SHP77 (cell line): Measurements from ENCODE around the gene SPPL2B.

Source experiments
- DNase-seq, 2 experiments: peaks; one replicate each; lab custom pipeline; 2025; lab: John Stamatoyannopoulos, UW

Gene SPPL2B

DNA sequence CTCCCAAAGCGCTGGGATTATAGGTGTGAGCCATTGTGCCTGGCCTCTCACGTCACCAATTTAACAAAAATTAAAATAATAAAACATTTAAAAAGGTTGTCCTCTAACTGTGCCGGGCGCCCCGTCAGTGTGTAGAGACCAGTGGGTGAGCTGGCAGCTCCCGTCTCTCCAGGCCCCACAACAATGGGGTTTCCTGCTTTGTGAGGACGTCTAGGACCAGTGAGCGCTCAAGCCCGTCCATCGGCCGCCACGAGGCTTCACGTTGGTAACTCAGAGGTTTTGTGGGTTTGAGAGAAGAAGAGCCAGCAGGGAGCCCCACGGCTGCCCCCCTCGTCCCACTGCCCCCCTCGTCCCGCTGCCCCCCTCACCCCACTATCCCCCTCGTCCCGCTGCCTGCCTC, 4.8 kb upstream of the SPPL2B start:
- DNase-seq, result no peak

DNA sequence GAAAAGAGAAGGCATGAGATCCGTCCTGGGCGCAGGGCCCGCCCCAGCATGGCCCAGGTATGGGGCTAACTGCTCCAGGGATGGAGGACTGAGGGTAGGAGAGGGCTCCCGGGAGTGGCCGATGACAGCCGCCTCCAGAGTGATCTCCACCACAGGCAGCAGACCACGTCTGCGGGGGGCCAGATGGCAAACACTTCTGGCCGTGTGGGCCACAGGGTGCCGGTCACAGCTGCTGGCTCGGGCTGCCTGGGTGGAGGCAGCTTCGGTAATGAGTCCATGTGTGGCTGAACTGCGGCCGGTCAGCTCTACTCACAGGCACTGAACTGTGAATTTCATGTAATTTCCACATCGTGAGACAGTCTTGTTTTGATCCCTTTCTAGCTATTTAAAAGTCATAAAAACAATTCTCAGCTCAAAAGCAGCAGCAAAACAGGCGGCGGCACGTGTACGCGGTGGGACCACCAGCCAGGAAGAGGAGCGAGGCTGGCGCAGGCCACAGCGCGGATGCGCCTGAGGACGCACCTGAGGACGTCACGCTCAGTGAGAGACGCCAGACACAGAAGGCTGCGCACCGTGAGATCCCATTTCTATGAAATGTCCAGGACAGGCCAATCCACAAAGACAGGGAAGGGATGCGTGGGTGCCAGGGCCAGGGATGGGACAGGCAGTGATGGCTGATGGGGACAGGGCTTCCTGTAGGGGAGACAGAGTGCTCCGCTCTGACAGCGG, 4.1 kb upstream of the SPPL2B start:
- DNase-seq, result no peak

DNA sequence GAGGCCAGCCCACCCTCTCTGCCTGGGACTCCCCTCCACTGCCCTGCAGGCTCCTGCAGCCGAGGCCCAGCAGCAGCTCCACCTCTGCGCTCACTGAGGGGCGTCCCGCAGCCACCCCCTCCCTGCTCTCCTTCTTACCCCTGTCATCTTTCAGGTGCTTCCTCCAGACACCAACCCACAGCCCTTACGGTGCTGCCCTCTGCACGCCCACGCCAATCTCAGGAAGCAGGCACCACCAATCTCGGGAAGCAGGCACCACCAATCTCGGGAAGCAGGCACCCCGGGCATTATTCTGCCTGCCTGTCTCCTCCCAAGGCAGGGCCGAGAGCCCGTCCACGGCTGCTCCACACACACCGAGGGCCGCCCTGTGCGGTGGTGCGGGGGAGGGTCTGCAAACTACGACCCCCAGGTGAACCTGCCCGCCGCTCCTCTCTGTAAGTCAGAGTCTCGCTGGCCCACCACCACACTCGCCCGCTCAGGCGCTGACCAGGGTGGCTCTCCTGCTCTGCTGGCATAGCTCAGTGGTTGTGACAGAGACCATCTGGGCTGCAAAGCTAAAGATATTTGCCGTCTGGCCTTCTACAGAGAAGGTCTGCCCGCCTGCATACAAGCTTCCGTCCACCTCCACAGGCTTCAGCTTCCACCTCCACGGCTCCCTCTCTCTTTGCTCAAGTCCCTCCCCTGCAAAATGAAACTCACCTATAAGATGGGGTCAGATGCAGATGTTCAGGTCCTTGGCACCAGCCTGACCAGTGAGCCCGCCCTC, 3.0 kb upstream of the SPPL2B start:
- DNase-seq, result no peak

DNA sequence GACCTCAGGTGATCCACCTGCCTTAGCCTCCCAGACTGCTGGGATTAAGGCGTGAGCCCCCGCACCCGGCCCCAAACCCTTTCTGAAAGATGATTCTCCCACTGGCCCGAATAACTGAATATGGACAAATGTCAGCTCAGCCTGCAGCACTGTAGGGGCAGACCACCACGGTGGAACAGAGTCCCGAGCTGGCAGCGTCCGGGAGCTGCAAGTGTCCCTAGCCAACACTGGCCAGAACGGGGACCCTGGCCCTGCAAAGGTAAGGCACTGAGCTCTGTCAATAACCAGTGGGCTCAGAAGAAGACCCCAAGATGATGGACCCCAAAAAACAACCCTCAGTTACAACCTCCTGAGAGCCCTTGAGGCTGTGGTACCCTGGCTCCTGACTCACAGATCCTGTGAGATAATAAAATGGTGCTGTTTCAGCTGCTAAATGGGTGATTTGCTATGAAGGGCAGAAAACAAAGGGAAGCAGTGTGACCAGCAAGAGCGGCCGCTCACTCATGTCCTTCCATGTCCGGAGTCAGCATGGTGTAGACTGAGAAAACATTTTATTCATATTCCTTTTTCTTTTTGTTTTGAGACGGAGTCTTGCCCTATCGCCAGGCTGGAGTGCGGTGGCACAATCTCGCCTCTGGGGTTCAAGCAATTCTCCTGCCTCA, 1.7 kb upstream of the SPPL2B start:
- no peak for DNase-seq

- no peak for DNase-seq
Observed at GRCh38 chr19:2327773-2328400, 597 bp upstream of the SPPL2B start.

DNA sequence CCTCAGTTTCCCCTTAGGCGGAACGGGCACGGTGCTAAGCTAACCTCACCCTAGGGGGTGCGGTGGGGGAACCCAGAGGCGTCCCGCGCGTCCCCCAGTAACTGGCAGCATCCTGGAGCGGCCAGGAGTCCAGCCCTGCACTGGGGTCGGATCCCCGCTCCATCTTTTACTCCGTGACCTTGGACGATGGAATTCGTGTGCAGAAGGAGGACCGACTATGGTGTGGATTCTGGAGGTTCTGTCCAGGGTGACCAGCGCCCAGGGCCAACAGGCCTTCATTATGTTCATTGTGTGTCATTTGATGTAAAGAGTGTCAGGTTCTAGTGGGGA, 630 bp downstream of the SPPL2B start:
- DNase-seq, result no peak

DNA sequence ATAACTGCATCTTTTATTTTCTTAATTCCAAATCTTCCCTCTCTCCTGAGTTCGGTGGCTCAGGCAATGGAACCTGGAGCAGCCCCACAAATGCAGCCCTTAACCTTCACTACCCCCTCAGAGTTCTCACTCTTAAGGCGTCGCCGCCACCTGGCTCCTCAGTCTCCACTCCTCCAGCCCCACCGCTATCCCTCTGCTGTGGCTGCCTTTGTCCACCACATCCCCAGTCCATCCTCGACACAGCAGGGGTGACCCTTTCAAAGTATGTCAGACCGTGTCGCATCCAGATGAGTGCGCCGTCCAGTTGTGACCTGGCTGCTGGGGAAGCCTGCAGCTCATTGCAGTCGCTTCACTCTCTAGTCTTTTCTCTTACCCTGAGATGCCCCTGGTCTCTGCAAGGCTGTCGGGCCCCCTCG, 1.0 kb downstream of the SPPL2B start:
- no peak for DNase-seq

- DNase-seq, result no peak
Observed at GRCh38 chr19:2330255-2330631, 1.8 kb downstream of the SPPL2B start.

- DNase-seq, result peak in 1 of 2 experiments; percentile 36
Observed at GRCh38 chr19:2330632-2331284, 2.3 kb downstream of the SPPL2B start.

- no peak for DNase-seq
Observed at GRCh38 chr19:2331601-2332246, 3.2 kb downstream of the SPPL2B start.

DNA sequence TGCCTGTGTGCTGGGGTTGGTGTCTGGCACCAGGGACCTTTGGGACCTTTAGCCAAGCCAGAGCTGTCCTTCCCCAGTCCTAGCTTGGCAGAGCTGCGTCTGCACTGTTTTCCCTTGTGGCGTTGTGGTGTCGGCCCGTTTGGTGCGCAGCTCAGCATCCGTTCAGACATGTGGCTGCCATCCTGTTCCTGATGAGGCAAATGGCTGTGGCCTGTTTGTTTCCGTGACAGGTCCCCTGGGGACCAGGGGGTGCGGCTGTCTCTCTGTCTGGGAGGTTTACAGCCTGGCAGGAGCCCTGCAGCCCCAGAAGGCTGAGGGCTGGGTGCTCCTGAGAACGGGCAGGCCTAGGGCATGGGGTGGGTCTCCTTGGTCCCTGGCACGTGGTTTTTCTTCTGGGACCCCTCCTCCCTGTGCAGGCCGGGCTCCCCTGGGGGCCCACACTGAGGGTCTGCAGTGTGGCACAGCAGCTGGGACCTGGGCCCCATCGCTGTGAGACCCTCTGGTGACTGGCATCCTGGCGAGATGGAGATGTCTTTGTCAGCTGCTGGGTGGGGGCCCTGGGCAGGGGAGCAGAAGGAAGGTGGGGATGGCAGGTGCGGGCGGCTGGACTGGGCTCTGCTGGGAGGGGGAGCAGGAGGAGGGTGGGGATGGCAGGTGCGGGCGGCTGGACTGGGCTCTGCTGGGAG, 4.0 kb downstream of the SPPL2B start:
- DNase-seq, result peak in 1 of 2 experiments; percentile 26

DNA sequence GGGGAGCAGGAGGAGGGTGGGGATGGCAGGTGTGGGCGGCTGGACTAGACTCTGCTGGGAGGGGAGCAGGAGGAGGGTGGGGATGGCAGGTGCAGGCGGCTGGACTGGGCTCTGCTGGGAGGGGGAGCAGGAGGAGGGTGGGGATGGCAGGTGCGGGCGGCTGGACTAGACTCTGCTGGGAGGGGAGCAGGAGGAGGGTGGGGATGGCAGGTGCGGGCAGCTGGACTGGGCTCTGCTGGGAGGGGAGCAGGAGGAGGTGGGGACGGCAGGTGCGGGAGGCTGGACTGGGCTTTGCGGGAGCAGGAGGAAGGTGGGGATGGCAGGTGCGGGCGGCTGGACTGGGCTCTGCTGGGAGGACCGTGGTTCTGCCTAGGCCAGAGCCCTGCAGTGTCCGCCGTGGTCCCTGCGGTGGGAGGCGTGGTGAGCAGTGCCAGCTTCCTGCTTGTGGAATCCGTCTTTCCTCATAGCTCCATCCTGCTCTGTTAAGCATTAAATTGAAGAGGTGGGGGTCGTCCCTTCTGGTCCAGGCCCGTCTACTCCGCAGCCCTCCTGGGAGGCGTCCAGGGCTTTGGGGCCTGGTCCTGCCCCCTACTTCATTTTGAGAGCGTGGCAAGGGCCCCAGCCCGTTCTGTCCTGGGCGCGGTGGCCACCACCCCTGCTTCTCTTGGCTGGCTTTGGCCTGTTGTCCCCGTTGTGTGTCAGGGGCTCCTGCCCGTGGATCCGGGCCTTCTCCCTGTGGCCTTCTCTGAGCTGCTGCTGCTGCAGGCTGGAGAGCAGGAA, 4.7 kb downstream of the SPPL2B start:
- DNase-seq, result peak; percentile 59 to 82

DNA sequence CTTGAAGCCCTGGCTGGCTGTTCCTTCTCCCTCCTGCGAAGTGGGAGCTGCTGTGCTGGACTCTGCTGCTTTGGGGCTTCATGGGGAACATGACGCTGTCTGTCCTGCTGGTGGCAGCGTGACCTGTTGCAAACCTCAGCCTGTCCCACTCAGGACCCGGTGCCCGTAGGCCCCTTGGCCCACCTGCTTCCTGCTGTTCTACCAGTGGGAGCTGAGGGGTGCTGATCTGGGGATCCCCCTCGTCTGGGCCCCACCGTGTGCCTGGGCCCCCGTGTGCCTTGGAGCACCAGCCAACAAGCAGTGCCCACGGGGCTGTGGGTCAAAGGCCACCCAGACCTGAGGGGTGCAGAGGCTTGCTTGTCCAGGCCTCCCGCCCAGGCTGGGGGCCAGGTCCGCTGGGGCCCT, 5.3 kb downstream of the SPPL2B start:
- peak in 1 of 2 experiments; percentile 14 for DNase-seq

- no peak for DNase-seq
Observed at GRCh38 chr19:2334426-2334825, 5.9 kb downstream of the SPPL2B start.

GRCh38 chr19:2334986-2335846, 6.7 kb downstream of the SPPL2B start:
- no peak for DNase-seq

GRCh38 chr19:2335848-2336247, 7.4 kb downstream of the SPPL2B start:
- no peak for DNase-seq

DNA sequence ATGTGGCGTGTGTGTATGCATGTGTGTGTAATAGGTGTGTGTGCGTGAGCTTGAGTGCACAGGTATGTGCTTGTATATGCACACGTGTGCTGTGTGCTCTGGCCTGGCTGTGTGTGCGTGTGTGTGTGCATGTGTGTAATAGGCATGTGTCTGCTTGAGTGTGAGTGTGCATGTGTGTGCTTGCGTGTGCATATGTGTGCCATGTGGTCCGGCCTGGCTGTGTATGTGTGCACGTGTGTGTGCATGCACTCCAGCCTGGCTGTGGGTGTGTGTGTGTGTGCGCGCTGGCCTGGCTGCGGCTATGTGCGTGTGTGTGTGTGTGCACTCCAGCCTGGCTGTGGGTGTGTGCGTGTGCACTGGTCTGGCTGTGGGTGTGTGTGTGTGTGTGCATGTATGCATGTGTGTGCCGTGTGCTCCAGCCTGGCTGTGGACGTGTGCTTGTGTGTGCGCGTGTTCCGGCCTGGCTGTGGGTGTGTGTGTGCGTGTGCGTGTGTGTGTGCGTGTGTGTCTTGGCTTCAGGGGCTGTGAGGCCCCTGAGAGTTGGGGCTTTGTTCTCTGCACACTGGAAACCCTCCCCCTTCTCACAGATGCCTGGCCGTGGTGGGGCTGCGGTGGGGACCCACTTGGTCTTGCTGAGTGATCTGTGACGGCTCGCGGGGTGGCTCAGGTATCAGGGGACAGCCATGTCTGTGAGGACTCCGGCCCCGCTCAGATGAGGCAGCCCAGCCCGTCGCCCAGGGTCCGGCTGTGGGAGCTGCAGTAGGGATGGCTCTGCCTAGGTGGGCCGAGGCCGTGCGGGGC, 8.2 kb downstream of the SPPL2B start:
- DNase-seq, result no peak

GRCh38 chr19:2337329-2337707, 8.8 kb downstream of the SPPL2B start:
- DNase-seq, result peak; percentile 73 to 88
